Measurements from ENCODE around the gene HOXD13. TPM values are rescaled to one million over a fixed set of nuclear protein-coding genes. Genes with fewer than 3 reads are reported as not detected.

Gene HOXD13
- total RNA-seq, 1 experiment from 2014 or later = not detected

- H3K36me3 ChIP-seq (ENCODE audit: low read depth) = no peaks in the 10 kb centered on the region
- H2AFZ ChIP-seq = no peak overlapping the region
- H3K9me2 ChIP-seq (ENCODE audit: insufficient read depth) = no peaks in the 10 kb centered on the region
- no peaks in the 10 kb centered on the region for H3F3A ChIP-seq (ENCODE audit: insufficient read depth, low read depth)
- H3K4me2 ChIP-seq = no peak overlapping the region
- no peak overlapping the region for H3K27ac ChIP-seq
- CTCF ChIA-PET = no interaction called here
- H4K20me1 ChIP-seq (ENCODE audit: insufficient read depth) = no peaks in the 10 kb centered on the region
- TF ChIP-seq, protein P1, sequence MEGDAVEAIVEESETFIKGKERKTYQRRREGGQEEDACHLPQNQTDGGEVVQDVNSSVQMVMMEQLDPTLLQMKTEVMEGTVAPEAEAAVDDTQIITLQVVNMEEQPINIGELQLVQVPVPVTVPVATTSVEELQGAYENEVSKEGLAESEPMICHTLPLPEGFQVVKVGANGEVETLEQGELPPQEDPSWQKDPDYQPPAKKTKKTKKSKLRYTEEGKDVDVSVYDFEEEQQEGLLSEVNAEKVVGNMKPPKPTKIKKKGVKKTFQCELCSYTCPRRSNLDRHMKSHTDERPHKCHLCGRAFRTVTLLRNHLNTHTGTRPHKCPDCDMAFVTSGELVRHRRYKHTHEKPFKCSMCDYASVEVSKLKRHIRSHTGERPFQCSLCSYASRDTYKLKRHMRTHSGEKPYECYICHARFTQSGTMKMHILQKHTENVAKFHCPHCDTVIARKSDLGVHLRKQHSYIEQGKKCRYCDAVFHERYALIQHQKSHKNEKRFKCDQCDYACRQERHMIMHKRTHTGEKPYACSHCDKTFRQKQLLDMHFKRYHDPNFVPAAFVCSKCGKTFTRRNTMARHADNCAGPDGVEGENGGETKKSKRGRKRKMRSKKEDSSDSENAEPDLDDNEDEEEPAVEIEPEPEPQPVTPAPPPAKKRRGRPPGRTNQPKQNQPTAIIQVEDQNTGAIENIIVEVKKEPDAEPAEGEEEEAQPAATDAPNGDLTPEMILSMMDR (conservative IDR thresholded peaks at IDR 0.05) = no peak
- no peak for TF ChIP-seq EZH2 (IDR thresholded peaks at IDR 0.05; ENCODE audit: low read depth)
- H3K4me3 ChIP-seq = no peak overlapping the region
- POLR2A ChIA-PET (ENCODE audit: unreplicated experiment) = no interaction called here
- BruUV-seq (replicated peaks) = no TSS peak
- H3K27me3 ChIP-seq (ENCODE audit: insufficient read depth, low read depth) = peaks cover 27% of the 10 kb centered on the region
- no peak for DNase-seq
- H3K9me3 ChIP-seq (ENCODE audit: insufficient read depth, low read depth) = no peaks in the 10 kb centered on the region
- intact Hi-C loops (cut with micrococcal nuclease; ENCODE audit: unreplicated experiment) = no loop called here
- H3K4me1 ChIP-seq (replicated peaks; ENCODE audit: insufficient read depth) = 0 out of 2 replicates have a peak, but pooled peaks cover 3% of the 10 kb centered on the region
- H3K79me2 ChIP-seq (ENCODE audit: low read depth) = no peaks in the 10 kb centered on the region
These were observed 9.9 kb downstream of the HOXD13 start for GRCh38 chr2:176102309-176102866.

- H3K4me1 ChIP-seq (replicated peaks; ENCODE audit: insufficient read depth) = no peaks in the 10 kb centered on the region
- TF ChIP-seq, protein P1 (conservative IDR thresholded peaks at IDR 0.05) = no peak
- TF ChIP-seq EZH2 (IDR thresholded peaks at IDR 0.05; ENCODE audit: low read depth) = no peak
- H3K9me3 ChIP-seq (ENCODE audit: insufficient read depth, low read depth) = no peaks in the 10 kb centered on the region
- no peak overlapping the region for H2AFZ ChIP-seq
- H3K4me3 ChIP-seq = no peak overlapping the region
- H3K9me2 ChIP-seq (ENCODE audit: insufficient read depth) = no peaks in the 10 kb centered on the region
- no peaks in the 10 kb centered on the region for H3K79me2 ChIP-seq (ENCODE audit: low read depth)
- DNase-seq = no peak
- H3K4me2 ChIP-seq = no peak overlapping the region
- H3K27me3 ChIP-seq (ENCODE audit: insufficient read depth, low read depth) = peaks cover 27% of the 10 kb centered on the region
- ChIA-PET POLR2A (ENCODE audit: unreplicated experiment) (interaction anchor here (0.6 kb wide), 1 partner anchor 791 kb away, joined by 7 read pairs; no protein-coding TSS in a partner anchor), CTCF (no interaction called here)
- no peaks in the 10 kb centered on the region for H3K36me3 ChIP-seq (ENCODE audit: low read depth)
- no peak overlapping the region for H3K27ac ChIP-seq
- no peaks in the 10 kb centered on the region for H4K20me1 ChIP-seq (ENCODE audit: insufficient read depth)
- intact Hi-C loops (cut with micrococcal nuclease; ENCODE audit: unreplicated experiment) = no loop called here
- no TSS peak for BruUV-seq (replicated peaks)
- no peaks in the 10 kb centered on the region for H3F3A ChIP-seq (ENCODE audit: insufficient read depth, low read depth)
These were observed 10.7 kb downstream of the HOXD13 start for GRCh38 chr2:176103194-176103593.

DNA sequence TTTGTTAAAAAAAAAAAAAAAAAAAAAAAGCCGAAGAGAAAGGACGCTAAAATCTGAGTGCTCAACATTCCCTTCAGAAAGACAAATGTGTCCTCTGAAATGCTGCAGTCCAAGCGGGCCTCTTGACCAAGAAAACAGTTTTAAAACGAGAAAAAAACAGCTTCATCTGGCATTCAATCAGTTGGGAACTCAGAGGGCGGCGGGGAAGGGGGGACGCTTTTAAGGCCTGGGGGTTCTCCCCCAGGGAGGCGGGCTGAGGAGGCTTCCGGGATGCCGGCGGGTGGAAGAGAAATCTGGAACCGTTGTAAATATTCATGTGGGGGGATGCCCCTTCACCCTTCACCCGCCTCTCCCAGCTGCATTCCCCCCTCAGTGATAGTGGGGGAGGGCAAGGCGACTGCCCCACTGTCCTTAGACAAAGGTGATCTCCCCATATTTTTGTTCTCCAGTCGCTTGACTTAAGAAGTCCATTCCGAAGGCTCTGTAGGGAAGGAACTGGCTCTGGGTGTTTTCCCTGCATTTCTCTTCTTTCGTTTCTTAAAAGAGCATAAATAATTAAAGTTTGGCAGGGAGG, 11.3 kb downstream of the HOXD13 start:
- no peak overlapping the region for H3K4me3 ChIP-seq
- peaks cover 27% of the 10 kb centered on the region for H3K27me3 ChIP-seq (ENCODE audit: insufficient read depth, low read depth)
- H2AFZ ChIP-seq = no peak overlapping the region
- POLR2A ChIA-PET (ENCODE audit: unreplicated experiment) = no interaction called here
- no peak overlapping the region for H3K4me2 ChIP-seq
- no peak overlapping the region for H3K27ac ChIP-seq
- DNase-seq = no peak
- no TSS peak for BruUV-seq (replicated peaks)
- no peaks in the 10 kb centered on the region for H3K9me2 ChIP-seq (ENCODE audit: insufficient read depth)
- no peaks in the 10 kb centered on the region for H3K36me3 ChIP-seq (ENCODE audit: low read depth)
- H3K9me3 ChIP-seq (ENCODE audit: insufficient read depth, low read depth) = no peaks in the 10 kb centered on the region
- CTCF ChIA-PET = no interaction called here
- TF ChIP-seq, protein P1 (conservative IDR thresholded peaks at IDR 0.05) = no peak
- no peak for TF ChIP-seq EZH2 (IDR thresholded peaks at IDR 0.05; ENCODE audit: low read depth)
- no peaks in the 10 kb centered on the region for H3K4me1 ChIP-seq (replicated peaks; ENCODE audit: insufficient read depth)
- no peaks in the 10 kb centered on the region for H4K20me1 ChIP-seq (ENCODE audit: insufficient read depth)
- no peaks in the 10 kb centered on the region for H3K79me2 ChIP-seq (ENCODE audit: low read depth)
- intact Hi-C loops (cut with micrococcal nuclease; ENCODE audit: unreplicated experiment) = no loop called here
- H3F3A ChIP-seq (ENCODE audit: insufficient read depth, low read depth) = no peaks in the 10 kb centered on the region

Data from PC-9 (cell line).